ENCODE measurements around the gene ATPAF1.

The ATPAF1 gene

DNA sequence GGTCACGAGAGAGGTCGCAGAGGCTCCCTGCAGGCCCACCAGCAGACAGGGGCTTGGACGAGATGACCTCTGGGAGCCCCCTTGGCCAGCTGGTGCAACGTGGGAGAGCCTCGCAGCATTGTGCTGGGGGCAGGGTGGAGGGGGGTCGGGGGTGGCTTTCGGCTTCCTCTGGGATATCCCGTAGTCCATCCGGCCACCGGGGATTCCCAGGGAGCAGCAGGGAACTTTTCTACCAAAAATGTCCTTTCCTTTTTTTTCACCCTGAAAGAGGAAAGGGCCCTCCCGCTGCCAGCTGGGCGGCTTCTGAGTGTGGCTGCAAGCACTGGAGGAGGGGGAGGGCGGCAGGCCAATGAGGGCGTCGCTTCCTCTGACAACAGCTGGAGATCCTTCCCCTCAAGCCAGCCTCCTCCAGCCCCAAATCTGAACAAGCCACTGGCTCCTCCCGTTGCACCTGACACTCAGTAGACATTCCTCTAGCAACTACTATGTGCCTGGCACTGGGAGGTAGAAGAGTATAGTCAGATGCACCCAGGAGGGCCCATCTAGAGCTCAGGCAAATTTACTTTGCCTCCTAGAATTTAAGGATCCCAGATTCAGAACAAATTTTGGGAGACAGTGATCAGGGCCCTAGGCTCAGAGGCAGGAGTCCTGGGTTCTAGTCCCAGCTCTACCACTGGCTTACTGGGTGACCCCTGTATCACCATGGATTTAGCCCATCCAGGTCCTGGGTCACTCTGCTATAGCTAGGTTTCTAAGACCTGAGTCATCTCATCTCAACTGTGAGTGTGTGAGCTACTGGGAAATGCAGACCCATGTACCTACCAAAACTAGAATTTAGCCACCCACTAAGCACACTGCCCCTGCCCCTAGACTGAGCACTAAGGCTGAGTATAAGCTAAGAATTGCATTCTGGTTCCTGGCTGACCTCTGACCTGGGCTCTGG is 54.2 kb downstream of the ATPAF1 start:
- H3K27ac ChIP-seq: no peak overlapping the region
- TF ChIP-seq CTCF (conservative IDR thresholded peaks at IDR 0.05): no peak
- TF ChIP-seq ZFX (IDR thresholded peaks at IDR 0.05): no peak

DNA sequence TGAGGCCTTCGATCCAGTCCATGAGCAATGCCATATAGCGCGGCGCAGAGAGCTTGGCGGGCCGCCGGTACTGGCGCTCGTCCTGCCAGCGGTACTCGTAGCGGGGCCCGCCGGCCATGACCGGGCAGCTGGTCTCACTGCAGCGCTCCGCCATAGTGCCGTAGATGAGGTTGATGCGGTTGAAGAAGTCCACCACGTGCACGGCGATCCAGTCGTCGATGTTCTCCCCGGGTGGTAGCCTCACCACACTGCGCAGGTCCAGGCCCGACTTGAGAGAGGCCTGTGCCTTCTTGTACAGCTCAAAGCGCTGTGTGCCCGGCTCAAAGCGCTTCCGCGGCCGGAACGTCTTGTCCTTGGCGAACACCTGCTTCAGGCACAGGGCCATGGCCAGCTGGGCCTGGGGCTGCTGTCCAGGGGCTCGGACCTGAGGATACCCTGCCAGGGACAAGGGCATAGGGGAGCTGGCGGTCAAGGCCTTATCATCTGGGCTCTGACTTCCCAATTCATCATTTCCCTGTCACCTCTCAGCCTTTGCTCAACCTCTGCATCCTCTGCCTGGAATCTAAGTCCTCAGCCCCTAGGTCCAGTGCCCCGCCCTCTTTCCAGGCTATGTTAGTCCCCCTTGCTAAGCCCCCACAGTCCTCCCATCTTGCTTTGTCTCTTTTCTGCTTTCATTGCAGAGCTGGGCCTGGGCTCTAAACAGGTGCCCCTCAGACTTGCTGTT is 55.1 kb downstream of the ATPAF1 start:
- H3K27ac ChIP-seq: no peak overlapping the region
- TF ChIP-seq CTCF (conservative IDR thresholded peaks at IDR 0.05): no peak
- no peak for TF ChIP-seq ZFX (IDR thresholded peaks at IDR 0.05)

GRCh38 chr1:46611691-46612221 is 56.4 kb downstream of the ATPAF1 start:
- no peak overlapping the region for H3K27ac ChIP-seq
- TF ChIP-seq CTCF (conservative IDR thresholded peaks at IDR 0.05) (no peak), ZFX (IDR thresholded peaks at IDR 0.05) (no peak)

DNA sequence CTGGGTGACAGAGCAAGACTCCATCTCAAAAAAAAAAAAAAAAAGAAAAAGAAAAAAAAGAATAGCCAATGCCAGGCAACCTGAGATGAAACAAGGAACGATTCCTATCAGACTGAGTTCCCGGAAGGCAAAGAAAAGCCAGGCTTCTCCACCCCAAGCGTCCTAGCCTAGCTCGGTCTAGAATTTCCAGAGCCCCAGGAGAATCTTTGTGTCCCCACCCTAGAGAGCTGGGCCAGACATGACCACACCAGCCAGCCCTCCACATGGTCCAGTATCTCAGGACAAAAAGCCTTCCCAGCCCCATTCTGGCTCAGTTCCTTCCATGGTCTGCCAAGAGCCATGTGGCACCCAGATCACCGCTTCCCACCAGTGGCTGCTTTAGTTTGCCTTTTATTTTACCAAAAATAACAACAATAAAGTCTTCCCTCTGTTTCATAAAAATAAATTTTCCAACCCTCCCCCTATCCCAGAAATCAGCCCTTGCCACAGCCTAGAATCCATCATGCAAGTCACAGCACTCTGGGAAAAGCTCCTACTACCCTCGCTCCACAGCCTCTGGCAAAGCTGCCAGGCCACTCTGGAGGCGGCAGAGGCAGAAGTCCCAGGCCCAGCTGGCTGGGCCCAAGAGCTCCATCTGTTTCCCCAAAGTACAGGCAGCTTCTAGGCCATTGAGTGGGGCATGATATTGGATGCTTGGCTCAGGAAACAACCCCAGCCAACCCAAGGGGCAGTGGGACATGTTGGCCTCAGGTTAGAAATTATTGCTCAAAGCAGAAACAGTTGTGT is 60.6 kb downstream of the ATPAF1 start:
- TF ChIP-seq CTCF (conservative IDR thresholded peaks at IDR 0.05) (no peak), ZFX (IDR thresholded peaks at IDR 0.05) (no peak)
- no peak overlapping the region for H3K27ac ChIP-seq

DNA sequence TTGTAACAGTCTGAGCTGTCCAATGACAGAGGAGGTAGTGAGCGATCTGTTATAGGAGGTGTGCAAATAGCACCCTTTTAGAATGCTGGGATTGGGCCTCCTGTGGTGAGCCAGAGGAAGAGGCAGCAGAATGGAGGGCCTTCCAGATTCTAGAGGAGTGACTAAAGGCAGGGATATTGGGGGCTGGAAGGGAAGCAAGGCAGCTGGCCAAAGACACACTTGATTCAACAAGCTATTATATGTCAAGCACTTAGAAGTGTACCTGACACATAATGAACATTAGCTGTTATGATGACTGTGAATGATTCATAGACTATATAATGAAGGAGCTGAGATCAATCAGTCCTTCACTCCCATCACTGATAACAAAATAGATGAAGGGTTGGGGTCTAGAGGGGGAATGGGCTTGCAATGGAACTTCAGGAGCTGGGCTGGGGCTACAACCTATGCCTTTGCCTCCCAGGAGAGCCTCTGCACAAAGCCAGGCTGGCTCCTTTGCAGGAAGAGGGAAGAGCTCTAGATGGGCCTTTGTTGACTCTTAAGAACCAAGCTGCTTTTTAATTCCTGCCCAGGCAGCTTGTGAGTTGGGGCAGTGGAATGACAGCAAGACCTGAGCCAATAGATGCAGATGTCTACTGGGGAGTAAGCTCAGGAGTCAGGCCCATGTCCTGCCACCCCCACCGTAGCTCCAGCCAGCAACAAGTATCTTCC is 61.8 kb downstream of the ATPAF1 start:
- no peak overlapping the region for H3K27ac ChIP-seq
- TF ChIP-seq ZFX (IDR thresholded peaks at IDR 0.05) (no peak), CTCF (conservative IDR thresholded peaks at IDR 0.05) (no peak)

DNA sequence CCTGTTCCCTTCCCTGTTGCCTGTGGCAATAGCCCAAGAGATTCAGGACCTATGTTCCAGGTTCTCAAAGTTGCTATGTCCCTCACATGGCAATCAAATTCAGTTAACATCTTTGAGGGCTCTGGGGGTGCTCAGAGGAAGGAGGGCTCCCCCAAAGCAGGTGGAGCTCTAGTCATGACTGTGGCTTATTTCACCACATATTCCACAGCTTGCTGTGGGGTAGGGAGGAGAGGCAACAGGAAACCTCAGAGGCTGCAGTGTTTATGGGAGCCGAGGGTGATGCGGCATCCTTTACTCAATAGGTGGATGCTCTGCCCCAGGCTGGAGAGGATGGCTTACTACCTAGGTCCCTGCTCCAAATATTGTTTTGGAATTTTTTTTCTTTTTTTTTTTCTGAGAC is 62.9 kb downstream of the ATPAF1 start:
- H3K27ac ChIP-seq: no peak overlapping the region
- TF ChIP-seq ZFX (IDR thresholded peaks at IDR 0.05) (no peak), CTCF (conservative IDR thresholded peaks at IDR 0.05) (no peak)

Measured in C4-2B (cell line).